MM.1S (cell line): ENCODE data around the gene EXOC4.

Experiments used
- DNase-seq: peaks from one replicate; pipeline ENCODE4 v3.0.0-alpha.2; 2015
- H2AFZ ChIP-seq: fragments of 300-600 bp; sonication (generic); 2 replicates; pipeline ENCODE4 v1.6.0; 2016; ENCODE audit warnings: antibody characterized with exemption, low read length
- H3F3A ChIP-seq: fragments of 300-600 bp; sonication (generic); 2 replicates; pipeline ENCODE4 v1.6.1; 2016; ENCODE audit warnings: mild to moderate bottlenecking, antibody characterized with exemption, low read length, moderate library complexity, mixed read lengths; ENCODE audit not compliant: insufficient read depth
- H3K27ac ChIP-seq: fragments of 300-600 bp; sonication (generic); 2 replicates; pipeline ENCODE4 v1.5.1; 2016; ENCODE audit warnings: mild to moderate bottlenecking, low read length
- H3K27me3 ChIP-seq: fragments of 300-600 bp; sonication (generic); replicated peaks from 2 replicates; pipeline ENCODE4 v1.6.0; 2016; ENCODE audit warnings: low read length; ENCODE audit not compliant: insufficient read depth
- H3K36me3 ChIP-seq: fragments of 300-600 bp; sonication (generic); replicated peaks from 2 replicates; pipeline ENCODE4 v1.6.1; 2016; ENCODE audit warnings: mild to moderate bottlenecking, low read length, mixed read lengths; ENCODE audit not compliant: insufficient read depth
- H3K4me1 ChIP-seq: fragments of 300-600 bp; sonication (generic); 2 replicates; pipeline ENCODE4 v1.6.1; 2016; ENCODE audit warnings: low read length, mixed read lengths
- H3K4me2 ChIP-seq: fragments of 300-600 bp; sonication (generic); 2 replicates; pipeline ENCODE4 v1.6.0; 2016; ENCODE audit warnings: low read depth, low read length
- H3K4me3 ChIP-seq: fragments of 300-600 bp; sonication (generic); 2 replicates; pipeline ENCODE4 v1.5.1; 2016; ENCODE audit warnings: low read length, mixed read lengths
- H3K79me2 ChIP-seq: fragments of 300-600 bp; sonication (generic); 2 replicates; pipeline ENCODE4 v1.6.1; 2016; ENCODE audit warnings: mixed run types, low read length, mixed read lengths
- H3K9ac ChIP-seq: fragments of 300-600 bp; sonication (generic); 2 replicates; pipeline ENCODE4 v1.6.1; 2016; ENCODE audit warnings: low read length, mixed read lengths
- H3K9me2 ChIP-seq: fragments of 300-600 bp; sonication (generic); replicated peaks from 2 replicates; pipeline ENCODE4 v1.6.1; 2016; ENCODE audit warnings: mild to moderate bottlenecking, low read length, mixed read lengths; ENCODE audit not compliant: insufficient read depth
- H3K9me3 ChIP-seq: fragments of 300-600 bp; sonication (generic); replicated peaks from 2 replicates; pipeline ENCODE4 v1.6.1; 2016; ENCODE audit warnings: mild to moderate bottlenecking, low read length, mixed read lengths; ENCODE audit not compliant: insufficient read depth
- H4K20me1 ChIP-seq: fragments of 300-600 bp; sonication (generic); 2 replicates; pipeline ENCODE4 v1.6.1; 2016; ENCODE audit warnings: mild to moderate bottlenecking, low read length, moderate library complexity, mixed read lengths; ENCODE audit not compliant: insufficient read depth
- EZH2 ChIP-seq: fragments of 300-600 bp; sonication (generic); optimal IDR thresholded peaks from 2 replicates; pipeline ENCODE3; 2017; ENCODE audit warnings: low read depth, mild to moderate bottlenecking, antibody characterized with exemption, low read length, mixed read lengths
- EZH2phosphoT487 ChIP-seq: fragments of 300-600 bp; sonication (generic); IDR thresholded peaks from 2 replicates; pipeline ENCODE4 v1.6.1; 2018; ENCODE audit warnings: antibody characterized with exemption, low read length
- TF ChIP-seq, protein P1 (sequence below): fragments of 300-600 bp; sonication (generic); IDR thresholded peaks from 2 replicates; pipeline ENCODE4 v1.5.1; 2016; ENCODE audit warnings: antibody characterized with exemption, low read length, mixed read lengths

Gene EXOC4

GRCh38 chr7:134113655-134114054 lies 860.8 kb downstream of the EXOC4 start:
- Histone ChIP-seq H3K36me3 (no peaks in the 10 kb centered on the region), H3K9ac (no peak overlapping the region), H3K27me3 (no peaks in the 10 kb centered on the region), H3F3A (no peaks in the 10 kb centered on the region), H3K79me2 (no peaks in the 10 kb centered on the region), H3K4me1 (no peaks in the 10 kb centered on the region), H3K4me2 (no peak overlapping the region), H3K4me3 (no peak overlapping the region), H3K9me2 (no peaks in the 10 kb centered on the region), H3K9me3 (no peaks in the 10 kb centered on the region), H3K27ac (no peak overlapping the region), H4K20me1 (no peaks in the 10 kb centered on the region), H2AFZ (no peak overlapping the region)
- DNase-seq: no peak
- TF ChIP-seq, protein P1, sequence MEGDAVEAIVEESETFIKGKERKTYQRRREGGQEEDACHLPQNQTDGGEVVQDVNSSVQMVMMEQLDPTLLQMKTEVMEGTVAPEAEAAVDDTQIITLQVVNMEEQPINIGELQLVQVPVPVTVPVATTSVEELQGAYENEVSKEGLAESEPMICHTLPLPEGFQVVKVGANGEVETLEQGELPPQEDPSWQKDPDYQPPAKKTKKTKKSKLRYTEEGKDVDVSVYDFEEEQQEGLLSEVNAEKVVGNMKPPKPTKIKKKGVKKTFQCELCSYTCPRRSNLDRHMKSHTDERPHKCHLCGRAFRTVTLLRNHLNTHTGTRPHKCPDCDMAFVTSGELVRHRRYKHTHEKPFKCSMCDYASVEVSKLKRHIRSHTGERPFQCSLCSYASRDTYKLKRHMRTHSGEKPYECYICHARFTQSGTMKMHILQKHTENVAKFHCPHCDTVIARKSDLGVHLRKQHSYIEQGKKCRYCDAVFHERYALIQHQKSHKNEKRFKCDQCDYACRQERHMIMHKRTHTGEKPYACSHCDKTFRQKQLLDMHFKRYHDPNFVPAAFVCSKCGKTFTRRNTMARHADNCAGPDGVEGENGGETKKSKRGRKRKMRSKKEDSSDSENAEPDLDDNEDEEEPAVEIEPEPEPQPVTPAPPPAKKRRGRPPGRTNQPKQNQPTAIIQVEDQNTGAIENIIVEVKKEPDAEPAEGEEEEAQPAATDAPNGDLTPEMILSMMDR: no peak
- TF ChIP-seq EZH2phosphoT487 (no peak), EZH2 (no peak)

DNA sequence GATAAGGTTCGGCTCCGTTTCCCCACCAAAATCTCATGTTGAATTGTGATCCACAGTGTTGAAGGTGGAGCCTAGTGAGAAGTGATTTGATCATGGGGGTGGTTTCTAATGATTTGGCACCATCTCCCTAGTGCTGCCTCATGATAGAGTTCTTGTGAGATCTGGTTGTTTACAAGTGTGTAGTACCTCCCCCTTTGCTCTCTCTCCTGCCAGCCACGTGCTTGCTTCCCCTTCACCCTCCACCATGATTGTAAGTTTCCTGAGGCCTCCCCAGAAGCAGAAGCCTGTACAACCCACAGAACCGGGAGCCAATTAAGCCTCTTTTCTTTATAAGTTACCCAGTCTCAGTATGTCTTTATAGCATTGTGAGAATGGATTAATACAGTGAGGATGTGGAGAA lies 862.1 kb downstream of the EXOC4 start:
- no peaks in the 10 kb centered on the region for H3K9me3 ChIP-seq
- H2AFZ ChIP-seq: no peak overlapping the region
- DNase-seq: no peak
- no peak overlapping the region for H3K4me2 ChIP-seq
- no peaks in the 10 kb centered on the region for H3K79me2 ChIP-seq
- TF ChIP-seq EZH2phosphoT487: no peak
- TF ChIP-seq EZH2: no peak
- TF ChIP-seq, protein P1: no peak
- H3K4me3 ChIP-seq: no peak overlapping the region
- no peaks in the 10 kb centered on the region for H3F3A ChIP-seq
- H3K9ac ChIP-seq: no peak overlapping the region
- no peaks in the 10 kb centered on the region for H3K27me3 ChIP-seq
- no peaks in the 10 kb centered on the region for H3K4me1 ChIP-seq
- H4K20me1 ChIP-seq: no peaks in the 10 kb centered on the region
- H3K27ac ChIP-seq: no peak overlapping the region
- H3K9me2 ChIP-seq: no peaks in the 10 kb centered on the region
- H3K36me3 ChIP-seq: no peaks in the 10 kb centered on the region
